GM18517 (cell line): ENCODE measurements around the gene GDPD5.

Source experiments
- ATAC-seq: cut with Tn5 transposase; IDR thresholded peaks from one replicate; pipeline ENCODE4 v1.9.1; 2021; ENCODE audit warnings: mild to moderate bottlenecking, moderate library complexity; ENCODE audit not compliant: unreplicated experiment

Gene GDPD5

GRCh38 chr11:75536786-75537641 lies 11.3 kb upstream of the GDPD5 start:
- ATAC-seq: peak; percentile 74

DNA sequence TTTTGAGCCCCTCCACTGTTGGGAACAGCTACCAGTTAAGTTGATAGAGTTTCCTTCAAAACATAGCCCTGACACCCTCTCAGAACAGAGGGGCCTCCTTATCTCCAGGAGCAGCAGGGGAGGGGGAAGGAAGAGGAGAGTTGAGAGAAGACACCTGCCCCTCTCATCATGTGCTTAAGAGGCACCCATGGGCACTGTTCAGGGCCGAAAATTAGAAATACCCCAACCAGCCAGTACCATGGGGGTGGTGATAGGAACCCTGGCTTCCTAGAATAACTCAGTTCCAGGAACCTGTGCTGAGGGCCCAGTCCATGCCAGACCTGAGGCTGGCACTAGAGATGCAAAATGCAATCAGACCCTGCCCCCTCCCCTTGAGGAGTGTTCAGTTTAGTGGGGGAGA lies 9.3 kb upstream of the GDPD5 start:
- no peak for ATAC-seq

DNA sequence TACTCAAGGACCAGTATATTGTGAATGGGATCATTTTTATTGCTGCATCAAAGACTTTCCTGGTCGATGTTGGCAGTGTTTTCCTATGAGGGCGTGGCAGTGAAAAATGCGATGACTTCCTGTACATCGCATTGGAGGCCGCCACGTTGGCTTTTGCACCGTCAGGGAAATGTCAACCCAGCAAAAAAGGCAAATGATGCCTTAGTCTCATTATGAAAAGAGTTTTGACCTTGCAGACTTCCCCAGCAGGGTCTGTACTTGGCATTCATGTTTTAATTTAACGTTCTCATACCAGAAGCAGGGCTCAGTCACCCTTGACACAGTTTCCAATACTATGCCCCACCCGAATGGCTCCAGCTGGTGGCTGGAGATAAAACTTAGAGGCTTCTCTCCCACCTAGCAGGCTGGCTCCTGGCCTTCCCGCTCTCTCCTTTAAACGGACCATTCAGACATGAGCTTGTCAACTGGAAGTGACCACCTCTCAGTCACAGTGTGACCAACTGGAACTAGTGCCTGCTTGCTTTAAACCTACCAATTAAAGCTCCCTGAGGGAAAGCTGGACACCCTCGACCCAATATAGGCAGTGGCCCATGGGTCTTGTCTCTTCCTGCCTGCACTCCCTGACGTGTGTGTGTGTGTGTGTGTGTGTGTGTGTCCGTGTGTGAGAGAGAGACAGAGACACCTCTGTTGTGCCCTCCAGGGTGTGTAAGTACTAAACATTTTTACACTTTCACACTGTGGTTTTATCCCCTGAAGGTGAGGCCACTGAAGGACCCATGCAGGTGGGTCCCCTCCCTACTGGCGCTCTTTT lies 8.7 kb upstream of the GDPD5 start:
- no peak for ATAC-seq

DNA sequence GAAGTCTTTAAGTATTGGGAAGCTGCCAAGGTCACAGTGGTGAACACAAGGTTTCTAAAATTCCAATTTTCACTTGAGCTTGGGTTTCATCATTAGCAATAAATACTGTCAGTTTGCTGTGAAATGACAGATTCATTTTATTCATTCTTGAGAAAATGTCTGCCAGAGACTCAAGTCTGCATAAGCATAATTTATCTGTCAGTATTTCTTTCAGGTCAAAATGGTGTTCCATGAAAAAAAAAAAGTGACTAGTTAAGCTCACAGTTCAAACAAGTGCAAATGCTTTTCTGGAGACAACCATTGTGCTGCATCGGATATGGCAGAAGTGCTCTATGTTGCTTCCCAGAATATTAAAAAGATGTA lies 8.1 kb upstream of the GDPD5 start:
- ATAC-seq: no peak

- no peak for ATAC-seq
These were observed 6.7 kb upstream of the GDPD5 start for GRCh38 chr11:75532200-75533048.

GRCh38 chr11:75531325-75531724 lies 5.6 kb upstream of the GDPD5 start:
- no peak for ATAC-seq

DNA sequence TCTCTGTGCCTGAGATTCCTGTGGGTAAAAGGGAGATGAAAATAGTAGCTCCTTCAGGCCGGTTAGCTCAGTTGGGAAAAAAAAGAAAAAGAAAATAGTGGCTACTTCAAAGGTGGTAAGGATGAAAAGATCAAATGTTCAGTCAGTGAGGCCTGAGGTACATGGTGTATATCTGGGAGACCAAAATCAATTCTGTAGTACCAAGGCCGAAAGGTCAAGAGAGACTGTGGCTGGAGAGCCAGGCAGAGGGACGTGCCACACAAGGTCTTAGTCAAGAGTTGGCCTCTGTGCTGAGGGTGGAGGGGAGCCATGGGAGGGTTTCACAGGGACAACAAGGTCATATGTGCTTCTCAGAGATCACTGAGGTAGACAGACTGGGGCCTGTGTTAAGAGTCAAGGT lies 4.8 kb upstream of the GDPD5 start:
- ATAC-seq: no peak

- no peak for ATAC-seq
These were observed 2.4 kb upstream of the GDPD5 start for GRCh38 chr11:75527938-75528735.

DNA sequence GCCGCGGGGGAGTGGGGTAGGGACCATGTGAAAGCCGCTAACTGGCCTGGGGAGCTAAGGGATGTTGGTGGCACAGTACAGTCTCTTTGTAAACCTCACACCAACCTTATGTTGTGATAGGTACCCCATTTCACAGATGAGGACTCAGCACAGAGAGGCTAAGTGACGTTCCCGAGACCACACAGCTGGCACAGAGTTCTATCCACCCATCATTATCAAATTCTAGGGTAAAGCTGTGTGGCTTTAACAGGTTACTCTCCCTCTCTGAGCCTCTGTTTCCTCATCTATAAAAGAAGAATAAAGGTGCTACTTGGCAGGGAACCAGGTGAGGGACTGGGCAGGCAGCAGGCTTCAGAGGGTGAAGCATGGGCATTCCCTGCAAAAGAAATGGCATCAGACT lies 1.4 kb upstream of the GDPD5 start:
- no peak for ATAC-seq

GRCh38 chr11:75526192-75526541 lies 426 bp upstream of the GDPD5 start:
- no peak for ATAC-seq

DNA sequence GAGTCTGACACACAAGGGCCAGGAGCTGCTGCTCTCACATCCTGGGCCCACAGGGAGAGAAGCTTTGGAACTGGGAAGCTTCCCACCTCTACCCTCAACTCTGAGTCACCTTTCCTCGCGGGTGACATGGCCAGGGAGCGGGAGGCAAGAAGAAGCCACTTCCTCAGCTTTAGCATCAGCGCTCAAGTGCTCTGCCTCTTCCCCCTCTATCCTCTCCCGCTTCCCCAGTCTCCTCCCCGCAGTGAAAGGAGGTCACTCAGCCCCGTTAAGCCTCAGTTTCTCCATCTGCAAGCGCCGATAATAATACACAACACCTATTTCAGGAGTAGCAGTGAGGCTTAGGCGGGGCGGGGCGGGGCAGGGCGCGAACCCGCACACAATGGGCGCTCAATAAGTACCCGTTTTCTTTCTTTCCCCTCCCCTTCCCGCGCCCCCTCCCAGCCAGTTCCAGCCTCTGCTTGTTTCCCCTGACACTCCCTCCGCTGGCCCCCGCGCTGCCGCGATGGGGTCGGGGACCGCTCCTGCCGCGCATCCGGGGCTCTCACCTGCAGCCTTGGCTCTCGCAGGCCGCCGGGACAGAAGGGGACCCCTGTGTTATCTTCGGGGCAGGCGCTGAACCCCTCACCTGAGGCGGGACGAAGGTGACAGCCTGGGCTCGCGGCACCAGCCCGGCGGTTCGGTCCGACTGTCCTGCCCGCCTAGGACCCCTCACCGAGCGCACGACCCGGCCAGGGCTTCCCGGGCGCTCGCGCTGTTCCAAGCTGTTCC lies 892 bp downstream of the GDPD5 start:
- peak; percentile 3 for ATAC-seq

- no peak for ATAC-seq
These were observed 1.7 kb downstream of the GDPD5 start for GRCh38 chr11:75523811-75524664.

DNA sequence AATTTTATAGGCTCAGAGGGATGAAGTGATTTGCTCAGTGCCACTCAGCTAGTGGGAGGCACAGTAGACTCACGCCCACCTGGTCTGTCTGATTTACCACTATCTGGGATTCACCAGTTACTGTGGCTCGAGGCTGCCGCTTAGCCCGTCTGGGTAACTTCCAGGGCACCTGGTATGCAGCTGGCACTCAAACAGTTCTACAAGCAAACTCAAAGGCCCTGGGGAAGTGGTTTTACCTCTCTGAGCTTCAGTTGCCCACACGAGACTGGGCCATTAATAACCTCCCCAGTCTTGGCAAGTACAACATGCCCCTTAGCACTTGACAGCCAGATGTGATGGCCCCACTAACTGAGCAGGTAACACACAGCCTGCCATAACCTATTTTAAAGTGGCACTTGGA lies 2.6 kb downstream of the GDPD5 start:
- ATAC-seq: no peak

DNA sequence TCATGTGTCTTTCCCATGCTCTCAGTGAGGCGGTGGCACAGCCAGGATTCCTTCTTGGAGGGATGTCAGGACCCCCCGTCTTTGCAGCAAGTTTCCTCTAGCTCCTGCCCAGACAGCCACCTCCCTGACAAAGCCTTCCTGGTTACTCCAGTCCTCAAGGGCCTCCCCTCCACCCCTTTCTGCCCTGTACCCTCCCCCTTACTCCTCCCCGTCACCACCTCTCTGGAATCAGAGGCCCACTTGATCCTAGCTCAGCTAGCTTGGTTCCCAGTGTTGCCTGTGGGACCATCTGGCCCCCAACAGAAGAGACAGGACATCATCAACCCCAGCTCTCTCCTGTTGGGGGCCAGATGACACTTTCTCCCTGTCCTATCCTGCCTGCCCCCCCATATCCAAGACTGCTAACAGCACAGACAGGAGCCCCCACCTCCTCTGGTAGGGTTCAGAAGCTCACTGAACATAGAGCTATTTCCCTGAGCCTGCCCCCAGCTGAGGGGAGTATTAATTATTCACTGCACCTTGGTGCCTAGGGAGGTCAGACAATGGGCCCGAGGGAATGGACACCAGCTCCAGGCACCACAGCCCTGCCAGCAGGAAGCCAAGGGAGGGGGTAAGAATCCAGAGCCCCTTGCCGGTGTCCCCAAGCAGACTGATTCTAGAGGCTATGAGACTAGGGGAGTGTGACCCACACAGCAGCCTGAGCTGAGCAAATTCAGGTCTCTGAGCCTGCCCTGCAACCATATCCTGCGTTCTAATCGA lies 3.3 kb downstream of the GDPD5 start:
- ATAC-seq: no peak

DNA sequence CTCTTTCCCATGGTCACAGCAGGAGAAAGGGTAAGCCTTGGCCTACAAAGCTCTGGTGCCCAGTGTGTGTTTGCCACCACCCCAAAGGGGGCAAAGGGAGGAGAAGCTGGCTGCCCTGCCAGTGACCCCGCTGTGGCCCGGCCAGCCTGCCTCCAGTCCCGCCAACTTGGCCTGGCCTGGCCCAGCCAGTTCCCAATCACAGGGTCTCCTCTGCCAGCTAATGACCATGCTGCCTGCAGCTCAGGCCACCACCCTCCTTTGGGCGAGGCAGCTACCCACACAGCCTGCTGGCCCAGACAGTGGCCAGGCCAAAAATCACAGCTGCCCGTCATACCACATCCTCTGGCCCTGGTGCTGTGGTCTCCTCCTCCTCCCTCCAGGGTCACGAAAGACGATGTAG lies 5.1 kb downstream of the GDPD5 start:
- ATAC-seq: no peak

GRCh38 chr11:75518771-75519653 lies 6.7 kb downstream of the GDPD5 start:
- no peak for ATAC-seq

GRCh38 chr11:75518204-75518549 lies 7.6 kb downstream of the GDPD5 start:
- ATAC-seq: no peak
